Natural killer cell (primary cell): ENCODE results near the gene KCNJ10. TPM values are rescaled to one million over a fixed set of nuclear protein-coding genes. Genes with fewer than 3 reads are reported as not detected.

Experiments used
- ATAC-seq, 3 donors: fragments of 150-1000 bp in 2 of 3; fragments of 200-7000 bp in 1 of 3; cut with Tn5 transposase; 1 replicate in 1 of 3; 2 replicates in 2 of 3; pipeline ENCODE4 v1.10.0; 2021; ENCODE audit warnings: mild to moderate bottlenecking in 2 of 3, moderate library complexity in 2 of 3
- DNase-seq, 2 donors: peaks; one replicate each; pipeline versions ENCODE4 v3.0.0 to v3.0.0-alpha.2; 2013 to 2021; ENCODE audit warnings: mixed read lengths in 1 of 2
- H3K27ac ChIP-seq: one replicate; pipeline ENCODE4 v1.5.1; 2013; ENCODE audit warnings: mild to moderate bottlenecking, low read length
- H3K27me3 ChIP-seq: one replicate; pipeline ENCODE4 v1.6.1; 2013; ENCODE audit warnings: low read length; ENCODE audit not compliant: control insufficient read depth, insufficient read depth
- H3K36me3 ChIP-seq: one replicate; pipeline ENCODE4 v1.6.1; 2013; ENCODE audit warnings: low read length; ENCODE audit not compliant: control insufficient read depth, insufficient read depth
- H3K4me1 ChIP-seq: one replicate; pipeline ENCODE4 v1.6.1; 2013; ENCODE audit warnings: low read length; ENCODE audit not compliant: control insufficient read depth, insufficient read depth
- H3K4me3 ChIP-seq: one replicate; pipeline ENCODE4 v1.5.1; 2013; ENCODE audit warnings: low read length
- H3K9me3 ChIP-seq: one replicate; pipeline ENCODE4 v1.6.1; 2013; ENCODE audit warnings: low read length; ENCODE audit not compliant: control insufficient read depth, insufficient read depth
- H3K27ac Mint-ChIP-seq, 2 donors: one replicate each; pipeline ENCODE4 v1.8.0; 2022; ENCODE audit warnings: mild to moderate bottlenecking in 2 of 2, mixed read lengths in 2 of 2, moderate library complexity in 1 of 2
- H3K27me3 Mint-ChIP-seq, 2 donors: one replicate each; pipeline ENCODE4 v1.8.0; 2022; ENCODE audit warnings: low read depth in 2 of 2, mixed read lengths in 2 of 2
- H3K36me3 Mint-ChIP-seq: one replicate; pipeline ENCODE4 v1.8.0; 2022; ENCODE audit warnings: mixed read lengths
- H3K4me1 Mint-ChIP-seq, 2 donors: one replicate each; pipeline ENCODE4 v1.8.0; 2022; ENCODE audit warnings: mixed read lengths in 2 of 2
- H3K4me3 Mint-ChIP-seq: one replicate; pipeline ENCODE4 v1.8.0; 2022; ENCODE audit warnings: mild to moderate bottlenecking, moderate library complexity, mixed read lengths
- H3K9me3 Mint-ChIP-seq, 2 donors: one replicate each; pipeline ENCODE4 v1.8.0; 2022; ENCODE audit warnings: mixed read lengths in 2 of 2
- CTCF ChIP-seq: fragments of 200-600 bp; IDR thresholded peaks from one replicate; pipeline ENCODE4 v1.8.0; 2022; ENCODE audit warnings: antibody characterized with exemption
- WGBS: methylation state at CpG from one replicate; pipeline ENCODE4 v1.1.7; 2013; ENCODE audit warnings: missing lambda C conversion rate; ENCODE audit not compliant: insufficient coverage; 5-methylcytosine and 5-hydroxymethylcytosine counted together
- intact Hi-C: fragments of 100-400 bp; cut with micrococcal nuclease; formaldehyde crosslinking; loops from one replicate; pipeline ENCODE4 v1.14.2; 2022
- total RNA-seq, 4 donors: library from RNA; stranded (reverse); fragments of 120-200 nt in 1 of 4; gene quantifications; one replicate each; pipeline versions ENCODE4 v1.2.3 to v1.2.4, GENCODE V29; 2013 to 2022

Gene KCNJ10
- total RNA-seq, 3 donors from 2014 or later (not counting 1 experiment from before 2014, with no cell fraction given) = not detected

GRCh38 chr1:160007577-160008200 is 62.3 kb downstream of the KCNJ10 start:
- Mint-ChIP-seq H3K4me1 (no peaks in the 10 kb centered on the region), H3K9me3 (no peaks in the 10 kb centered on the region), H3K36me3 (no peaks in the 10 kb centered on the region), H3K27me3 (peaks cover 5 to 8% of the 10 kb centered on the region in 2 donors), H3K27ac (no peak overlapping the region), H3K4me3 (no peak overlapping the region)
- TF ChIP-seq CTCF = peak; percentile 91
- peak in 1 of 3 donors; percentile 59 for ATAC-seq
- no peaks in the 10 kb centered on the region for H3K9me3 ChIP-seq
- H3K27ac ChIP-seq = no peak overlapping the region
- WGBS = 65% methylated on average over 3 of the region's 3 CpGs
- DNase-seq = peak in 1 of 2 donors; percentile 75
- H3K27me3 ChIP-seq = no peaks in the 10 kb centered on the region
- intact Hi-C loops = loop anchor here (1.0 to 10.0 kb wide), 4 partner anchors 71 to 875 kb away; partner anchors contain the start of gene FCRL6
- no peak overlapping the region for H3K4me3 ChIP-seq
- H3K4me1 ChIP-seq = no peaks in the 10 kb centered on the region
- H3K36me3 ChIP-seq = no peaks in the 10 kb centered on the region

GRCh38 chr1:160006312-160006940 is 63.5 kb downstream of the KCNJ10 start:
- Histone ChIP-seq H3K9me3 (no peaks in the 10 kb centered on the region), H3K36me3 (no peaks in the 10 kb centered on the region), H3K27me3 (no peaks in the 10 kb centered on the region), H3K4me1 (no peaks in the 10 kb centered on the region), H3K4me3 (no peak overlapping the region), H3K27ac (no peak overlapping the region)
- peak; percentile 75 for TF ChIP-seq CTCF
- H3K4me3 Mint-ChIP-seq = no peak overlapping the region
- intact Hi-C loops = loop anchor here (5.0 to 10.0 kb wide), 3 partner anchors 202 to 874 kb away; partner anchors contain the start of gene FCRL6
- H3K9me3 Mint-ChIP-seq = no peaks in the 10 kb centered on the region
- no peaks in the 10 kb centered on the region for H3K36me3 Mint-ChIP-seq
- peaks cover 8 to 9% of the 10 kb centered on the region in 2 donors for H3K27me3 Mint-ChIP-seq
- WGBS = 9% methylated on average over 3 of the region's 5 CpGs
- H3K27ac Mint-ChIP-seq = no peak overlapping the region
- H3K4me1 Mint-ChIP-seq = no peaks in the 10 kb centered on the region
- peak; percentile 75 to 84 (median 83) for ATAC-seq
- DNase-seq = peak; percentile 55 to 86

- Mint-ChIP-seq H3K4me1 (no peaks in the 10 kb centered on the region), H3K36me3 (no peaks in the 10 kb centered on the region), H3K27ac (no peak overlapping the region), H3K27me3 (peaks cover 6 to 9% of the 10 kb centered on the region in 2 donors), H3K4me3 (no peak overlapping the region), H3K9me3 (no peaks in the 10 kb centered on the region)
- Histone ChIP-seq H3K27ac (no peak overlapping the region), H3K9me3 (no peaks in the 10 kb centered on the region), H3K4me3 (no peak overlapping the region), H3K4me1 (no peaks in the 10 kb centered on the region), H3K27me3 (no peaks in the 10 kb centered on the region), H3K36me3 (no peaks in the 10 kb centered on the region)
- DNase-seq = no peak
- TF ChIP-seq CTCF = no peak
- intact Hi-C loops = loop anchor here (5.0 to 10.0 kb wide), 3 partner anchors 200 to 873 kb away; partner anchors contain the start of gene FCRL6
- whole genome bisulfite sequencing = 76% methylated on average over 4 of the region's 4 CpGs
- ATAC-seq = no peak
Observed at GRCh38 chr1:160005070-160005469, 64.9 kb downstream of the KCNJ10 start.
